Astrocyte (in vitro differentiated cells and primary cell): ENCODE data around the gene CWH43. TPM values are rescaled to one million over a fixed set of nuclear protein-coding genes. Genes with fewer than 3 reads are reported as not detected.

Experiments
- DNase-seq: peaks from one replicate; pipeline ENCODE4 v3.0.0-alpha.2; 2010; ENCODE audit warnings: low read depth
- FAIRE-seq: peaks from 2 replicates; lab custom pipeline; 2011; peaks lifted over from hg19 to GRCh38; lab: Jason Lieb, UNC
- H2AFZ ChIP-seq: 2 replicates; pipeline ENCODE4 v1.6.0; 2012; ENCODE audit warnings: low read depth, low read length, inconsistent platforms
- H3K27ac ChIP-seq: 2 replicates; pipeline ENCODE4 v1.5.1; 2011; ENCODE audit warnings: low read depth, low read length, inconsistent platforms
- H3K27me3 ChIP-seq: 2 replicates; pipeline ENCODE4 v1.6.0; 2011; ENCODE audit warnings: low read length, inconsistent platforms; ENCODE audit not compliant: insufficient read depth
- H3K36me3 ChIP-seq: 2 replicates; pipeline ENCODE4 v1.5.1; 2011; ENCODE audit warnings: low read length, inconsistent platforms; ENCODE audit not compliant: insufficient read depth
- H3K4me1 ChIP-seq: 2 replicates; pipeline ENCODE4 v1.5.1; 2011; ENCODE audit warnings: low read length, inconsistent platforms; ENCODE audit not compliant: insufficient read depth
- H3K4me2 ChIP-seq: 2 replicates; pipeline ENCODE4 v1.6.0; 2012; ENCODE audit warnings: low read length, inconsistent platforms
- H3K4me3 ChIP-seq: 2 replicates; pipeline ENCODE4 v1.5.1; 2011; ENCODE audit warnings: low read depth, mild to moderate bottlenecking, low read length, inconsistent platforms; ENCODE audit not compliant: insufficient read depth
- H3K79me2 ChIP-seq: 2 replicates; pipeline ENCODE4 v1.6.0; 2012; ENCODE audit warnings: mild to moderate bottlenecking, low read length, inconsistent platforms; ENCODE audit not compliant: insufficient read depth
- H3K9ac ChIP-seq: 2 replicates; pipeline ENCODE4 v1.6.0; 2012; ENCODE audit warnings: mild to moderate bottlenecking, low read length, inconsistent platforms
- H3K9me3 ChIP-seq: 2 replicates; pipeline ENCODE4 v1.5.1; 2012; ENCODE audit warnings: low read depth, mild to moderate bottlenecking, low read length, inconsistent platforms; ENCODE audit not compliant: insufficient read depth
- H4K20me1 ChIP-seq: 2 replicates; pipeline ENCODE4 v1.6.0; 2012; ENCODE audit warnings: low read length, inconsistent platforms; ENCODE audit not compliant: insufficient read depth
- H3K27ac Mint-ChIP-seq: one replicate; pipeline ENCODE4 v1.8.0; 2021; ENCODE audit warnings: mild to moderate bottlenecking, mixed read lengths; ENCODE audit not compliant: unreplicated experiment
- H3K27me3 Mint-ChIP-seq: one replicate; pipeline ENCODE4 v1.8.0; 2021; ENCODE audit warnings: low read depth, mixed read lengths; ENCODE audit not compliant: unreplicated experiment
- H3K36me3 Mint-ChIP-seq: one replicate; pipeline ENCODE4 v1.8.0; 2021; ENCODE audit warnings: low read depth, mixed read lengths; ENCODE audit not compliant: unreplicated experiment
- H3K4me1 Mint-ChIP-seq: one replicate; pipeline ENCODE4 v1.8.0; 2021; ENCODE audit warnings: low read depth, mixed read lengths; ENCODE audit not compliant: unreplicated experiment
- H3K4me3 Mint-ChIP-seq: one replicate; pipeline ENCODE4 v1.8.0; 2021; ENCODE audit warnings: mild to moderate bottlenecking, moderate library complexity, mixed read lengths; ENCODE audit not compliant: unreplicated experiment
- H3K9me3 Mint-ChIP-seq: one replicate; pipeline ENCODE4 v1.8.0; 2021; ENCODE audit warnings: mild to moderate bottlenecking, mixed read lengths; ENCODE audit not compliant: unreplicated experiment
- EZH2 ChIP-seq: IDR thresholded peaks from 2 replicates; pipeline ENCODE4 v1.6.1; 2012; ENCODE audit warnings: mild to moderate bottlenecking, low read length, inconsistent platforms; ENCODE audit not compliant: insufficient read depth
- total RNA-seq: library from RNA; stranded (reverse); gene quantifications from 2 replicates; pipeline ENCODE4 v1.2.1, GENCODE V29; 2021
- TF ChIP-seq, protein P1 (sequence below): IDR thresholded peaks from 2 replicates; pipeline ENCODE4 v1.5.1; 2011; ENCODE audit warnings: low read depth, mild to moderate bottlenecking, inconsistent platforms, low read length, moderate library complexity; ENCODE audit not compliant: insufficient read depth

Gene CWH43
- total RNA-seq, 1 donor from 2014 or later: not detected

DNA sequence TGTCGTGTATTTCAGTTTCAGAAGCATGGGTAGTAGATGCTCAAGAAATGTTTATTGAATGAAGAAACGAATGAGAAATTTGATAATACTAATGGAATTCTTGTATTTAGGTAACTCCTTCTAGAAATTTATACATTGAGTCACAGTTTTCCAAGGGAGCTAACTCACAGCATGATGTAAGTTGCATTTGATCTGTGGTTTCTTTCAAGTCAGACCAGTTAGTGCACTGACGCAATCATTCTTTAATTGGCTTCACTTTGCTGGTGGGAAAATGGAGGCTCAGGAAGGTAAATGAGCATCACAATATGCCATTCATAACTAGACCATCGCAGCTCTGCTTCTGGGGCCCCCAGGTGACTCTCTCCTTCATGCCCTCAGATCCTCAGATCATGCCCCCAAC is 17.3 kb upstream of the CWH43 start:
- H3K36me3 Mint-ChIP-seq: no peaks in the 10 kb centered on the region

DNA sequence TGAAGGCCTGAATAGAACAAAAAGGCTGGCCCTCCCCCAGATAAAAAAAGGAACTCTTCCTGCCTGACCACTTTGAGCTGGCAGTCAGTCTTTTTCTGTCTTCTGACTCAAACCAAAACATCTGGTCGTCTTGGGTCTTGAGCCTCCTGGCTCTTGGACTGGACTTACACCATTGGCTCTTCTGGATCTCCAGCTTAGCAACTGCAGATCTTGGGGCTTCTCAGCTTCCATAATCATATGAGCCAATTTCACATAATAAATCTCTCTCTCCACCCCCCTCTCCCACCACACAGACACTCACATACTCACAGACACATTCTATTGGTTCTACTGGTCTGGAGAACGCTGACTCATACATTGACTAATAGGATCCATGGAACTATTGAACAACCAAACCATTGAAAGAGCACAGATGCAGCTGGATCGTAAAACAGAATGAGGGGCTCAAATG is 15.6 kb upstream of the CWH43 start:
- H3K79me2 ChIP-seq: no peaks in the 10 kb centered on the region
- no peaks in the 10 kb centered on the region for H3K36me3 ChIP-seq
- H3K4me1 ChIP-seq: peaks cover 21% of the 10 kb centered on the region
- no peaks in the 10 kb centered on the region for H3K9me3 ChIP-seq
- peak; percentile 85 for DNase-seq
- H3K4me3 ChIP-seq: no peak overlapping the region
- Mint-ChIP-seq H3K27ac (peak overlapping the region; percentile 89), H3K4me1 (peaks cover 23% of the 10 kb centered on the region), H3K9me3 (no peaks in the 10 kb centered on the region), H3K36me3 (no peaks in the 10 kb centered on the region), H3K4me3 (no peak overlapping the region), H3K27me3 (peaks cover 5% of the 10 kb centered on the region)
- FAIRE-seq: peak; percentile 64
- TF ChIP-seq, protein P1, sequence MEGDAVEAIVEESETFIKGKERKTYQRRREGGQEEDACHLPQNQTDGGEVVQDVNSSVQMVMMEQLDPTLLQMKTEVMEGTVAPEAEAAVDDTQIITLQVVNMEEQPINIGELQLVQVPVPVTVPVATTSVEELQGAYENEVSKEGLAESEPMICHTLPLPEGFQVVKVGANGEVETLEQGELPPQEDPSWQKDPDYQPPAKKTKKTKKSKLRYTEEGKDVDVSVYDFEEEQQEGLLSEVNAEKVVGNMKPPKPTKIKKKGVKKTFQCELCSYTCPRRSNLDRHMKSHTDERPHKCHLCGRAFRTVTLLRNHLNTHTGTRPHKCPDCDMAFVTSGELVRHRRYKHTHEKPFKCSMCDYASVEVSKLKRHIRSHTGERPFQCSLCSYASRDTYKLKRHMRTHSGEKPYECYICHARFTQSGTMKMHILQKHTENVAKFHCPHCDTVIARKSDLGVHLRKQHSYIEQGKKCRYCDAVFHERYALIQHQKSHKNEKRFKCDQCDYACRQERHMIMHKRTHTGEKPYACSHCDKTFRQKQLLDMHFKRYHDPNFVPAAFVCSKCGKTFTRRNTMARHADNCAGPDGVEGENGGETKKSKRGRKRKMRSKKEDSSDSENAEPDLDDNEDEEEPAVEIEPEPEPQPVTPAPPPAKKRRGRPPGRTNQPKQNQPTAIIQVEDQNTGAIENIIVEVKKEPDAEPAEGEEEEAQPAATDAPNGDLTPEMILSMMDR: no peak
- TF ChIP-seq EZH2: no peak
- no peaks in the 10 kb centered on the region for H3K27me3 ChIP-seq
- peak overlapping the region; percentile 66 for H3K27ac ChIP-seq
- no peak overlapping the region for H2AFZ ChIP-seq
- H4K20me1 ChIP-seq: no peaks in the 10 kb centered on the region
- no peak overlapping the region for H3K9ac ChIP-seq
- peak overlapping the region; percentile 52 for H3K4me2 ChIP-seq

More for the DNA sequence above, 17.3 kb upstream of the CWH43 start:
- Histone ChIP-seq H3K27me3 (no peaks in the 10 kb centered on the region), H3K4me1 (peaks cover 21% of the 10 kb centered on the region), H3K27ac (peak overlapping the region; percentile 53), H3K9me3 (no peaks in the 10 kb centered on the region), H3K4me2 (peak overlapping the region; percentile 38), H2AFZ (no peak overlapping the region), H3K36me3 (no peaks in the 10 kb centered on the region), H3K9ac (no peak overlapping the region), H3K79me2 (no peaks in the 10 kb centered on the region), H3K4me3 (no peak overlapping the region), H4K20me1 (no peaks in the 10 kb centered on the region)
- TF ChIP-seq, protein P1: no peak
- no peak for TF ChIP-seq EZH2
- no peak overlapping the region for H3K27ac Mint-ChIP-seq
- no peaks in the 10 kb centered on the region for H3K9me3 Mint-ChIP-seq
- peaks cover 26% of the 10 kb centered on the region for H3K4me1 Mint-ChIP-seq
- H3K27me3 Mint-ChIP-seq: no peaks in the 10 kb centered on the region
- peak; percentile 72 for FAIRE-seq
- DNase-seq: peak; percentile 90
- H3K4me3 Mint-ChIP-seq: no peak overlapping the region

DNA sequence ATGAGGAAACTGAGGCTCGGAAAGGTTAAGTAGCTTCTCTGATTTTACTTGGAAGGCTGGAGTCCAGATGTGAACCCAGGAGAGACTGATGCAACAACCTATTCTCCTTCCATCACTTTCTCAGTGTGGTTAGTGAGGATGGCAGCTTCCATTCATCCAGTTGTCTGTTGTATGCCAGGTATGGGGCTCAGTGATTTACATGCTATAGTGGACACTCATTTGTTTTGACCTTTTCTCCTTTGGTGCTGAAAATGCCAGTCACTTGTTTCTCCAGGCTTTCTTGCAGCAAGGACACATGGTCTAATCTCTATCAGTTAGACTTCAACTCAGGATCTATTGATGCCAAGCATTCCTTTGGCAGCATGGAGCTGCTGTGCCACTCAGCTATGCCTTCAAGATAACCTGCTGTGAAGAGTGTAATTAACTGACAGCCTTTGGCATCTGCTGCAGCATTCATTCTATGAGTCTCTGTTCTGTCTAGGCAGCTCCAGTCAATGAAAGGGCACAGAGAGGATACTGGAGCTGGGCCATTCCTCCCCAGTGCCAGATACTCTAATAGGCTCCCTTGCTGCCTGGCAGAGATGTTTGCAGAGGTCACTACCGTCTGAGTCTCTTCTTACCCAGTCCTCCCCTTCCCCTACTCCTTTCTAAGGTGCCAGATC is 11.0 kb upstream of the CWH43 start:
- H3K9me3 ChIP-seq: no peaks in the 10 kb centered on the region
- no peaks in the 10 kb centered on the region for H3K79me2 ChIP-seq
- no peaks in the 10 kb centered on the region for H4K20me1 ChIP-seq
- H3K27ac ChIP-seq: no peak overlapping the region
- H3K36me3 Mint-ChIP-seq: no peaks in the 10 kb centered on the region
- H3K4me1 ChIP-seq: peaks cover 9% of the 10 kb centered on the region
- H3K4me3 ChIP-seq: no peak overlapping the region
- no peak overlapping the region for H2AFZ ChIP-seq
- peaks cover 11% of the 10 kb centered on the region for H3K27me3 Mint-ChIP-seq
- peaks cover 8% of the 10 kb centered on the region for H3K4me1 Mint-ChIP-seq
- DNase-seq: no peak
- H3K36me3 ChIP-seq: no peaks in the 10 kb centered on the region
- no peak for TF ChIP-seq EZH2
- TF ChIP-seq, protein P1: no peak
- no peak overlapping the region for H3K9ac ChIP-seq
- H3K9me3 Mint-ChIP-seq: no peaks in the 10 kb centered on the region
- no peak overlapping the region for H3K27ac Mint-ChIP-seq
- H3K27me3 ChIP-seq: peaks cover 2% of the 10 kb centered on the region
- FAIRE-seq: no peak
- no peak overlapping the region for H3K4me3 Mint-ChIP-seq
- H3K4me2 ChIP-seq: no peak overlapping the region
